Fibroblast of pulmonary artery (primary cell): Measurements from ENCODE around the gene KMT2E.

Experiments
- DNase-seq: peaks from one replicate; pipeline ENCODE4 v3.0.0-alpha.2; 2010; ENCODE audit warnings: low read depth
- H3K4me3 ChIP-seq: replicated peaks from 2 replicates; pipeline ENCODE4 v1.5.1; 2011; ENCODE audit warnings: low read depth, mild to moderate bottlenecking, control low read depth, low read length, moderate library complexity
- CTCF ChIP-seq: IDR thresholded peaks from 2 replicates; pipeline ENCODE4 v1.5.1; 2011; ENCODE audit warnings: mild to moderate bottlenecking, control low read depth, low read length, inconsistent platforms; ENCODE audit errors: missing control alignments

The KMT2E gene

GRCh38 chr7:104978460-104978859 is 35.5 kb upstream of the KMT2E start:
- TF ChIP-seq CTCF, result no peak
- H3K4me3 ChIP-seq, result no peak overlapping the region
- peak; percentile 55 for DNase-seq

GRCh38 chr7:104979167-104979841 is 34.7 kb upstream of the KMT2E start:
- DNase-seq, result peak; percentile 86
- no peak overlapping the region for H3K4me3 ChIP-seq
- no peak for TF ChIP-seq CTCF

- peak; percentile 44 for DNase-seq
- H3K4me3 ChIP-seq, result no peak overlapping the region
- no peak for TF ChIP-seq CTCF
Observed at GRCh38 chr7:104980440-104980839, 33.6 kb upstream of the KMT2E start.

- TF ChIP-seq CTCF, result peak; percentile 64
- peak; percentile 74 for DNase-seq
- no peak overlapping the region for H3K4me3 ChIP-seq
Observed at GRCh38 chr7:104980841-104981671, 32.9 kb upstream of the KMT2E start.

- no peak for TF ChIP-seq CTCF
- no peak overlapping the region for H3K4me3 ChIP-seq
Observed at GRCh38 chr7:104981672-104982037, 32.4 kb upstream of the KMT2E start.

GRCh38 chr7:104982308-104983075 is 31.5 kb upstream of the KMT2E start:
- TF ChIP-seq CTCF, result no peak
- DNase-seq, result no peak
- peak overlapping the region; percentile 64 for H3K4me3 ChIP-seq

More at GRCh38 chr7:104981672-104982037, 32.4 kb upstream of the KMT2E start:
- no peak for DNase-seq
